Spleen (tissue), 11 donors: ENCODE measurements around the gene FARP1. TPM values are rescaled to one million over a fixed set of nuclear protein-coding genes. Genes with fewer than 3 reads are reported as not detected.

Experiments
- DNase-seq: peaks from one replicate; pipeline ENCODE4 v3.0.0-alpha.2; 2020
- H3K27ac ChIP-seq, 8 donors: fragments of 200-600 bp; sonication (generic) in 7 of 8; 1 replicate in 4 of 8; 2 replicates in 4 of 8; pipeline versions ENCODE4 v1.5.0 to v1.8.0; 2016 to 2021; ENCODE audit warnings: inconsistent platforms in 4 of 8, mild to moderate bottlenecking in 4 of 8, moderate library complexity in 1 of 8
- H3K27me3 ChIP-seq, 7 donors: fragments of 200-600 bp; sonication (generic) in 6 of 7; replicated peaks in 1 of 7; 1 replicate in 4 of 7; 2 replicates in 3 of 7; pipeline versions ENCODE4 v1.5.0 to v1.8.0; 2016 to 2021; ENCODE audit warnings: inconsistent platforms in 3 of 7, mild to moderate bottlenecking in 1 of 7
- H3K36me3 ChIP-seq, 6 donors: fragments of 200-600 bp; sonication (generic) in 5 of 6; 1 replicate in 4 of 6; 2 replicates in 2 of 6; pipeline versions ENCODE4 v1.5.0 to v1.8.0; 2016 to 2021; ENCODE audit warnings: inconsistent platforms in 2 of 6
- H3K4me1 ChIP-seq, 6 donors: fragments of 200-600 bp; sonication (generic) in 5 of 6; 1 replicate in 3 of 6; 2 replicates in 3 of 6; pipeline versions ENCODE4 v1.5.0 to v1.8.0; 2016 to 2021; ENCODE audit warnings: inconsistent platforms in 3 of 6
- H3K4me3 ChIP-seq, 8 donors: fragments of 200-600 bp; sonication (generic) in 7 of 8; 1 replicate in 4 of 8; 2 replicates in 4 of 8; pipeline versions ENCODE4 v1.5.0 to v1.8.0; 2016 to 2021; ENCODE audit warnings: inconsistent platforms in 4 of 8, mild to moderate bottlenecking in 4 of 8, moderate library complexity in 2 of 8
- H3K9me3 ChIP-seq, 8 donors: fragments of 200-600 bp; sonication (generic) in 7 of 8; 1 replicate in 4 of 8; 2 replicates in 4 of 8; pipeline versions ENCODE4 v1.5.0 to v1.8.0; 2016 to 2021; ENCODE audit warnings: inconsistent platforms in 4 of 8
- CTCF ChIP-seq, 11 experiments: fragments of 200-600 bp in 7 of 11; fragments of 450-650 bp in 4 of 11; sonication (generic) in 4 of 11; IDR thresholded peaks in 8 of 11; conservative IDR thresholded peaks in 3 of 11; 1 replicate in 7 of 11; 2 replicates in 4 of 11; pipeline versions ENCODE4 v1.4.0 to v1.8.0; 2016 to 2021; ENCODE audit warnings: antibody characterized with exemption in 11 of 11, inconsistent platforms in 4 of 11, mild to moderate bottlenecking in 1 of 11
- POLR2A ChIP-seq, 3 donors: fragments of 450-650 bp; IDR thresholded peaks; one replicate each; pipeline ENCODE4 v1.5.1; 2017; ENCODE audit warnings: antibody characterized with exemption in 3 of 3, mild to moderate bottlenecking in 1 of 3
- POLR2AphosphoS5 ChIP-seq, 3 donors: sonication (generic); formaldehyde crosslinking; IDR thresholded peaks; one replicate each; pipeline ENCODE4 v1.5.1; 2017; ENCODE audit warnings: antibody characterized with exemption in 3 of 3
- WGBS, 5 donors: extraction: QIAGEN DNeasy Blood & Tissue Kit in 3 of 5; methylation state at CpG; one replicate each; pipeline versions ENCODE4 v1.1.5 to v1.1.7; 2013 to 2018; 5-methylcytosine and 5-hydroxymethylcytosine counted together
- intact Hi-C: fragments of 100-400 bp; cut with DNase I; formaldehyde crosslinking; loops from one replicate; pipeline ENCODE4 v1.15.0; 2023; ENCODE audit warnings: low total_unique reads
- polyA plus RNA-seq, 3 donors: library from polyadenylated mRNA; stranded (reverse); fragments of 200-250 nt; gene quantifications; one replicate each; pipeline ENCODE4 v1.2.1, GENCODE V29; 2013
- total RNA-seq, 7 donors: library from RNA; depleted of rRNA in 3 of 7; stranded (reverse); fragments of >200 nt in 3 of 7; fragmentation: NEBNext Ultra II Directional in 4 of 7; extraction: Animal tissue kit (Norgen Biotek cat#: 25700) in 4 of 7; gene quantifications; one replicate each; pipeline versions ENCODE4 v1.1.0 to v1.2.1, GENCODE V29; 2016 to 2021
- donor health status: healthy with polysubstance abuse.
- donor health status: DM: no; HTN: no; CAD: no; lungs with moderate emphysema.
- donor health status: DM: no; HTN: no; CAD: no.
- donor health status: Bipolar disorder and iron deficiency.
- donor health status: healthy.
- donor health status: DM: no; HTN: no; CAD: no.
- donor health status: DM: yes; HTN: yes; CAD: no.

Gene FARP1
- total and polyA plus RNA-seq, 10 donors: 3.7 to 60.9 (median 33.0) TPM

DNA sequence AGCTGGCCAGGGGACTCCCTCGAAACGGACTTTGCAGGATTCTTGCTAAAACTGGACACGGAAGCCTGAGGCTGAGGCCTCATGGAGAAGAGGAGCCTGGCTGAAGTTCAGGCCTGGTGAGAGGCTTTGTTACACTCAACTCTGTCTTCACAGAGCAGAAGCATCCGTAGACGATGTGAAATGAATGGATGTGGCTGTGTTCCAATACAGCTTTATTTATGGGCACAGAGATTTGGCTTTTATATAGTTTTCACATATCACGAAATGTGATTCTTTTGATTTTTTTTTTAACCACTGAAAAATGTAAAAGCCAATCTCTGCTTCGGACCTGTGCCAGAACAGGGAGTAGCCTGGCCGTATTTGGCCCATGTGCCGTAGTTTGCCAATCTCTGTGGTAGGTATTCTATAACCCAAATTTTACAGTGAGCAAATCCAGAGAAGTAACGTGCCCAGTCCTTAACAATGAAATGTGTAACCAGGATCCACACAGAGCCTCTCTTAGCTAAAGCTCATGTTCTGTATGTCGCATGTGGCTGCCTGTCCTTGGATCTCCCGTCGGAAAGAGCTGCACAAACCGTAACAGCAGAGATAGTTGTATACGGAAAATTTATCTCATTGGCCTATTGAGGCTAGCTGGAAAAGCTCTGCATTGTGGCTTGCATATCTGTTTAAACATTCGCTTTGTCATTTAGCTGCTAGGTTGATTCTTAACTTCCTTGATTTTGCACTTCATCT, 205.7 kb downstream of the FARP1 start:
- WGBS, 5 donors: 81 to 96% (median 90%) methylated on average over 16 of the region's 16 CpGs
- Histone ChIP-seq H3K9me3 (no peaks in the 10 kb centered on the region), H3K4me3 (no peak overlapping the region), H3K36me3 (no peaks in the 10 kb centered on the region), H3K27ac (no peak overlapping the region), H3K27me3 (no peaks in the 10 kb centered on the region), H3K4me1 (no peaks in the 10 kb centered on the region)
- DNase-seq: no peak
- intact Hi-C loops: no loop called here
- TF ChIP-seq POLR2A (IDR thresholded peaks at IDR 0.05) (no peak), POLR2AphosphoS5 (IDR thresholded peaks at IDR 0.05) (no peak), CTCF (IDR thresholded peaks at IDR 0.05 in 8 of 11, conservative IDR thresholded peaks at IDR 0.05 in 3 of 11) (no peak)

DNA sequence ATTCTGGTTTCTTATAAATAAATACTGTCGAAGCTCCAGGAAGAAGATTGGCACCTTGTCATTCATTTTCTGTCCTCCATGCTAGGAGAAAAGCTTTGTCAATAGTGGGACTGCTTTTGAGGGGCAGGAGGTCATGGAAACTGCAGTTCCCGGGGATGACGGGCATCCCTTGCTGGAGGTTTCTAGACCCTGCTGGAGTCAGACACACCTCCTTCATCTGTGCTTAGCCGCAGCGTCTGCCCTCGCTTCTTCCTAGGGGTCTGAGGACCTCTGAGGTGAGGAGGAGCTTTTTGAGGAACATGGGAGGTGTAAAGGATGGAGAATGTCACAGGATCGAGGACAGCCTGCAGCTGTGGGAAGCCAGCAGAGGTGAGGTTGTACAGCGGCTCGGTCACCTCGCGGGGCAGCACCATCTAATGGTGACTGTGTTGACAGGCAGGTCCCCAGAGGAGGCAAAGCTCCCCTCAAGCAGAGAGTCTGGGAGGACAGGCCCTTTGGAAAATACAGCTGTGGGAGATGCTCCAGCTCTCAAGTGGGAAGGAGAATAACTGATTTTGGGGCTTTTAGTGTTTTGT, 206.9 kb downstream of the FARP1 start:
- no peak for DNase-seq
- no peak overlapping the region for H3K4me3 ChIP-seq
- WGBS, 5 donors: 64 to 76% (median 69%) methylated on average over 11 of the region's 11 CpGs
- no peak overlapping the region for H3K27ac ChIP-seq
- intact Hi-C loops: no loop called here
- H3K9me3 ChIP-seq: no peaks in the 10 kb centered on the region
- no peaks in the 10 kb centered on the region for H3K4me1 ChIP-seq
- H3K36me3 ChIP-seq: no peaks in the 10 kb centered on the region
- no peak for TF ChIP-seq POLR2AphosphoS5 (IDR thresholded peaks at IDR 0.05)
- no peak for TF ChIP-seq CTCF (IDR thresholded peaks at IDR 0.05 in 8 of 11, conservative IDR thresholded peaks at IDR 0.05 in 3 of 11)
- no peak for TF ChIP-seq POLR2A (IDR thresholded peaks at IDR 0.05)
- H3K27me3 ChIP-seq: no peaks in the 10 kb centered on the region

- WGBS, 5 donors: 91 to 97% (median 94%) methylated on average over 9 of the region's 9 CpGs
- DNase-seq: no peak
These were observed 207.9 kb downstream of the FARP1 start for GRCh38 chr13:98350746-98351330.

More at GRCh38 chr13:98350746-98351330, 207.9 kb downstream of the FARP1 start:
- Histone ChIP-seq H3K4me1 (no peaks in the 10 kb centered on the region), H3K27ac (no peak overlapping the region), H3K9me3 (no peaks in the 10 kb centered on the region), H3K36me3 (no peaks in the 10 kb centered on the region), H3K27me3 (no peaks in the 10 kb centered on the region), H3K4me3 (no peak overlapping the region)
- no peak for TF ChIP-seq POLR2A (IDR thresholded peaks at IDR 0.05)
- no peak for TF ChIP-seq CTCF (IDR thresholded peaks at IDR 0.05 in 8 of 11, conservative IDR thresholded peaks at IDR 0.05 in 3 of 11)
- no peak for TF ChIP-seq POLR2AphosphoS5 (IDR thresholded peaks at IDR 0.05)
- intact Hi-C loops: no loop called here
